IPS-11a (cell line): ENCODE results near the gene RGS9BP.
"Not testable (repeated sequence)": the region's sequence is repeated elsewhere in the genome, so short reads cannot be mapped to it uniquely, and the experiment has no call there.

Experiments
- H3K4me3 ChIP-seq: one replicate; pipeline ENCODE4 v1.5.1; 2013; ENCODE audit warnings: low read depth, low read length, control low read depth

Gene RGS9BP

DNA sequence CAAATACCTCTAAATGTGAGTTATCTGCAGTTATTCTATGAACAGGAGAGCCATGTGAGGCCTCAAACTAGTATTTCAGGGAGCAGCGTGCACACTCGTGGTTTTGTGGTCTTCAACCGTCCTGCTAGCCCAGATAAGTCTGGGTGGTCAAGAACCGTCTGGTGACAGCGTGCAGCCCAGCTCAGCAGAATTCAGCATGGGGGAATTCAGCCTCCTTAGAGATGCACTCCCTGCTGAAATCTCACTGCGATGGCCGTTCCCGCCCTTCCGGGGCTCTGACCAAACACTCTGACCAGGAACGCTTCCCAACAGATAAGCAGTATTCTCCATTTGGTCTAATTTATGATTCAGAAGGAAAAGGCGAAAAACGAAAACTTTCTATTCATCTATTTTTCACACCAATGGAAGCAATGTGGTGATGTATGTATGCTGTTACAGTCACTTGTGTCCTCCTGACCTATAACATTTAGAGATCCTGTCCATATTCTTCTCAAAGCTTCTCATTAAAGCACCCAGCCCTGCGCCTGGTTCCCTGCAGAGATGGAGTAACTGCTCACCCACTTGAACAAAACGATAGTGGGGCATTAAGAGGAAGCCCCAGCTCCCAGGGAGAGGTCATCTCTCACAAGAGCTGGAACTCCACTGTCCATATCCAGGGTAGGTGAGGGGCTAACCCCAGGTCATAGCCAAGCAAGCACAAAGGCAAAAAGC, 3.6 kb upstream of the RGS9BP start:
- no peak overlapping the region for H3K4me3 ChIP-seq

DNA sequence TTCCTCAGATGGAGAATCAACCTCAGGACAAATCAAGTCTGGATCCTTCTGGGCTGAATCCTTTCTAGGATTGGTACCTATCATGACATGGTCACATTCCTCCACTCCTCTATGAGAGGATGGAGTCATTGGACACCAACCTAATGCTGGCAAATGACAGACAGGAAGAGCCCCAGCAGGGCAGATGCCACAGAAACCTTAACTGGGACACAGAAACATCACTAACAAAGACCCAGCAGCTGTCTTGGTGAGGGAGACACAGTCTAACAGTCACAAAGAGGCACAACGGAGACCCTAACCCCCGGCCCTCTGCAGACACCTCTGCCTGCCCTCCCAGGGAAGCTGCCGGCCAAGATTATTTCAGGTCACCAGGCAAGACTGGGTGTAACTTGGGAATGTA, 2.8 kb upstream of the RGS9BP start:
- H3K4me3 ChIP-seq = no peak overlapping the region

DNA sequence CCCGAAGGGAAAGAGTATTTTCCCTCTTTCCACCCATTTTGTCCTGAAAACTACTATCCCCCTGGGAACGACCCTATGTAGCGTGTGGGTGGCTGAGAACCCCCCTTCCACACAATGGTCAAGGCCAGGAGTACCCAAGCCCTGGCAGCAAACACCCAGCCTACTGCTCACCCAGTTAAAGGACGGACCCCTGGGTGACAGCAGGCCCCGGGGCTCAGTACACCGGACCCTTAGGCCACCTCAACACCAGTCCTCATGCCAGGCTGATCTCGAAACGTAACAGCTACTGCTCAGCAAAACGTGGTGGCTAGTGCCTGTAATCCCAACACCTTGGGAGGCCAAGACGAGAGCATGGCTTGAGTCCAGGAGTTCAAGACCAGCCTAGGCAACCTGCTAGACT, 2.1 kb upstream of the RGS9BP start:
- H3K4me3 ChIP-seq = no peak overlapping the region

DNA sequence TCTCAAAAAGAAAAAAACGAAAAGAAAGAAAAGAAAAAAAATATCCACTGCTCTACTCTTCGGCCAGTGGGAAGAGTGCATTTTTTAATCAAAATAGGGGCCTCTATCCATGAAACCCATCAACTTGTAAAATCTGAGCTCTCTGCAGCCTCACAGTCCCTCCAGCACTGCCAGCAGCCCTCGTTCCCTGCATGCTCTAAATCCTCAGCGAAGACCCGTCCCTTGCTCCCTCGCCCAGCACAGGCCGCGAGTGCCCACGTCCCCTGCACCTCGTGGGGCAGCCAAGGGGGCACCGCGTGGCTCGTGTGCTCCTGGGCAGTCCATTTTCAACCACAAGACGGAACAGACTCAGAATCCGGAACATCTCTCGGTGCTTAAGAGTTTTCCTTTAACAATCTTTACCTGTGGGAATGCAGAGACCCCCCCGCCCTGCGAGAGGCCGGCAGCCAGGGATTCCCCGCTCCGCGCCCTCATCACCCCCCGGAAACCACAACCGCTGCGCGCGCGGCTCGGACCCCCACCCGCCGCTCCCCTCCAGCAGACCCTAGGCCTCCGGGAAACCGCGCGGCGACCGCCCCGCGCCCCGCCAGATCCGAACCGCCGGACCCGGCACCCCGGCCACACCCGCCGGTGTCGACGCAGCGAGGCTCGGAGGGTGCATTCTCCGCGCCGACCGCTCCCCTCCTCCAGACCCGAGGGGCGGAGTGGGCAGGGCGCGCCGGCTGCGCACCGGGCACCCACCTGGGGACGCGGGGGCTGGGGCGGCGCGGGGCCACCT, 1.3 kb upstream of the RGS9BP start:
- H3K4me3 ChIP-seq = peak overlapping the region; percentile 76

DNA sequence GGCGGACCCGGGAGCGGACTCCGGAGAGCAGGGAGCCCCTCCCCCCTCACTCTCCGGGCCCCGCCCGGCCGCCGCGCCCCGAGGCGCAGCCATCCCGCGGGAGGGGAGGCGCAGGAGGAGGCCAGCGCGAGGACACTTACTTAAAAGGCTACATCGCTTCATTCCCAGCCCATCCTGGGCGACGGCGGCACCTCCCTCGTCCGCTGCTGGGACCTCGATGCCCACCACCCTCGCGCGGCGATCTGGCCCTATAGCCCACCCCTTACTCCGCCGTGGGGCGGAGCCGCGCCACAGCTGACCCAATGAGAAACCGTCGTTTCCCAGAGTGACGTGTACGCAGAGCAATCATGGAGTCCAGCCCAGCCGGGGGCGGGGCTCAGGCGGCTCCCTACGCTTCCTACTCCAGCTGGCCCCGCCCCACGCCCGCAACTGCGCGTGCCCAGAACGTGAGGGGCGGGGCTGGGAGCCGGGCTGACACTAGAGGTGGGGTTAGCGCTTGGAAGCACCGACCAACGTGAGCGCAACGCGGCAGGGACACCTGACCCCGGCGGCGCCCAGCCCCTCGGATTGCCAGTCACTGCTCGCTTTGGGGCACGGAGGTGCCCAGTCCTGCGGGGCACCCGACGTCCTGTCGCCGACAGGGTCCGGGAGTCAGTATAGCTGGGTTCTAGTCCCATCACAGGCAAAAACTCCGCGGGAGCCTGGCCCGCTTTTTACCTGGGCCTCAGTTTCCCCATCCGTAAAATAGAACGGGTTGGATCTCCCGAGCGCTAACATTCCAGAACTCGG, 523 bp upstream of the RGS9BP start, which contains the start of gene ANKRD27:
Gene ANKRD27, minus strand, starts transcription at position 250 of the 789 bp plus-strand sequence. CDS start 16,165 bp downstream, outside the sequence.
- H3K4me3 ChIP-seq = peak within 1 kb of the TSS; percentile 76

DNA sequence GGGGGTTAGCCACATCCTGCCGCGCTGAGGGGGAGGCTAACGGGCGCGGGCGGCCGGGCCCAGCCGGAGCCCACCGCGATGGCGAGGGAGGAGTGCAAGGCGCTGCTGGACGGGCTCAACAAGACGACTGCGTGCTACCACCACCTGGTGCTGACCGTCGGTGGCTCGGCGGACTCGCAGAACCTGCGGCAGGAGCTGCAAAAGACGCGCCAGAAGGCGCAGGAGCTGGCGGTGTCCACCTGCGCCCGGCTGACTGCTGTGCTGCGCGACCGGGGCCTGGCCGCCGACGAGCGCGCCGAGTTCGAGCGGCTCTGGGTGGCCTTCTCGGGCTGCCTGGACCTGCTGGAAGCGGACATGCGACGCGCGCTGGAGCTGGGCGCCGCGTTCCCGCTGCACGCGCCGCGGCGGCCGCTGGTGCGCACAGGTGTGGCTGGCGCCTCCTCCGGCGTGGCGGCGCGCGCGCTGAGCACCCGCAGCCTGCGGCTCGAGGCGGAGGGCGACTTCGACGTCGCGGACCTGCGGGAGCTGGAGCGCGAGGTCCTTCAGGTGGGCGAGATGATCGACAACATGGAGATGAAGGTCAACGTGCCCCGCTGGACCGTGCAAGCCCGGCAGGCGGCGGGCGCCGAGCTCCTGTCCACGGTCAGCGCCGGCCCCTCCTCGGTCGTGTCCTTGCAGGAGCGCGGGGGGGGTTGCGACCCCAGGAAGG, 692 bp downstream of the RGS9BP start:
- H3K4me3 ChIP-seq = peak overlapping the region; percentile 20

DNA sequence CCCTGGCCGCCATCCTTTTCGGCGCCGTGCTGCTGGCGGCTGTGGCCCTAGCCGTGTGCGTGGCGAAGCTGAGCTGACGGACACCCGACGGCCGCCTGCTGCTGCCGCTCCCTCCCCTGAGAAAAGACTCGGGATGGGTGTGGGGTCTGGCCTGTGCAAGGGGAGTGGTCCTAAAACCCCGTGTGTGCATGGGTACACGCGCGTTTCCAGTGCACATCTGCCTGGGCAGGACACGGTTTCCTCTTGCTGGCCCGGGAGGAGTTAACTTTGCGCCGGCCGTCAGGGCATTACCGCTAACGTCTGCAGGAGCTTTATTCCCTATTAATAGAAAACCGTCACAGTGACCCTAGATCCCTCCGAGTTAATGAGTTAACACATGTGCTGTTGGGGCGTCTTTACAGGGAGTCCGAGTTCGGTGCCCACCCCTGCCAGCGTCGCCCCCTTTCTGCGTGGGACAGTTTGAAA, 1.3 kb downstream of the RGS9BP start:
- H3K4me3 ChIP-seq = no peak overlapping the region

DNA sequence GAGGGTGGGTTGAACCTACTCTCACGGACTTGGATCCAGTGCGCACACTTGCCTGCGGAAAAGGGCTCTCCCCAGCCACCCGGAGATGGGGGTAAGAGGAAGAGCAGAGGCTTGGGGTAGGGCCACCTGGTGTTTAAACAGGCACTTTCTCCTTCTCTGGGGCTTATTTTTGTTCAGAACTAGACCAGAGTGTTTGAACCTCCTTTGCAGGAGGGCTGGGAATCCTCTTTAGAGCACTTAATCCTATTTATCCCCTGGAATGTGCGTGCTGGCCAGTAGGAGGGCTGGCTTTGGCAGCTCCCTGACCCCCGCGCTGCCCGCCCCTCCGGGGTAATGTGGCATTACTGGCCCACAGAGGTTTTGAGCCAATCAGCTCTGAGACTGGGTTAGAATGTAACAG, 2.0 kb downstream of the RGS9BP start:
- no peak overlapping the region for H3K4me3 ChIP-seq

DNA sequence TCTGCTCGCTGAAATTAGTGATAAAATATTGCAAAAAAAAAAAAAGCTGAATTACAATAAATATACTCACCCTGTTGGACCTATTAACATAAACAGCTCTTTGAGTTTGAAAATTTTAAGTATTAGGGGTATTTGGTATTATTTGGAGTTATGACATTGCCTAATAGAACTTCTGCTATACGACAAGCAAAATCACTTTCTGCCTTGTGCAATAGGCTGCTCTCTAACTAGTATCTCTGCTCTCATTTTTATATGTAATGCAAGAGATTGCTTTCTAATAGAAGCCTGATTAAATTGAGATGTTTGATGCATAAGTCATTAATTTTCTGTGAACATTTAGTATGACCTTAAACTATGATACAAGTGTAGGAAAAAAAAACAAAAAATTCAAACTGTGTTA, 5.3 kb downstream of the RGS9BP start:
- no peak overlapping the region for H3K4me3 ChIP-seq

DNA sequence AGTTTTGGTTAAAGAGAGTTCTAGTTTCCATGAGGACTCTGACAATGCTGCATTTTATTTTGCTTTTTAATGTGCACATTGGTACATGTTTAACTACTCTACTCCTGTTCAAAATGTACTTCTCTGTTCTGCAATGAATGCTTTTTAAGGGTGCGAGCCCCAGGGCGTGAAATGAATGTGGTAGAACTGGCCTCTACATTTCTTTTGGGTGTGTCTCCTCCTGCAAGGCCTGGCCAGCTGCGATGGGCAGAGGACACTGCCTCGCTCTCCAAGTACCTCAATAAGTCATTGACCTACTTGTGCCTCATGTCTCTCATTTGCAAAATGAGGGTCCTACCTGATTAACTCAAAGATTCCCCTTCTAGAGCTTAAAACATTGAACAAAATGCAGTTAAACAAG, 6.7 kb downstream of the RGS9BP start:
- H3K4me3 ChIP-seq = no peak overlapping the region

DNA sequence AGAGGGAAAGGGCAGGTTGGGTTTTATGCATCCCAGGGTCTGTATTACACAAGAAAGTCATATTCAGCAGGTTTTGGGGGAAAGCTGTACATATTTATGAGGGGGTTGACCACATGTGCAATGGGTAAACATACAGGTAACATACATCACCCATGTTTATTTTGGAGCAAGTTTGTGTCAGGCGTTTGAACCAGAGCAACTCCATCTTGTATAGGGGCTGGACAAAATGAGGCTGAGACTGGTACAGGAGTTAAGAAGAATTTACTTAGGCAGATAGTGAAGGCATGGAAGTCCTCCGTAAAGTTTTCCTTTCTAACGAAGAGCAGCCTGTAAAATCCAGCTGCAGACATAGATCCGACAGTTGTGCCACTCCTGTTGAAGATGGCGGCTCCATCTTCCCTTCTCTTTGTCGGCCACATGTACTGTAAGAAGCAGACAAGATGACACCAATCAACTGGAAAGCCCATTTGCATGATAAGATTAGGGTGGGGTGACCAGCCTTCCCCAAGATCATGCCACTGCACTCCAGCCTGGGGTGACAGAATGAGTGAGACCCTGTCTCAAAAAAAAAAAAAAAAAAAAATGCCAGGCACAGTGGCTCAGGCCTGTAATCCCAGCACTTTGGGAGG, 11.3 kb downstream of the RGS9BP start:
- H3K4me3 ChIP-seq = no peak overlapping the region

DNA sequence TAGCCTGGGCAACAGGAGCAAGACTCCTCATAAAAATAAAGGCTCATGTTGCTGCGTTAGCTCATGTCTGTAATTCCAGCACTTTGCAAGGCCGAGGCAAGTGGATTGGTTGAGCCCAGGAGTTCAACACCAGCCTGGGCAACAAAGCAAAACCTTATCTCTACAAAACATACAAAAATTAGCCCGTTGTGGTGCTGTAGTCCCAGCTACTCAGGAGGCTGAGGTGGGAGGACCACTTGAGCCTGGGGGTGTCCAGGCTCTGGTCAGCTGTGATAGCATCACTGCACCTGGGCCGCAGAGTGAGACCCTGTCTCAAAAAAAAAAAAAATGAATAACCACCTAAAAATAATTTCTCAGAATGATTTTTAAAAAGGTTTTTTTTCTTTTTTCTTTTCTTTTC, 12.0 kb downstream of the RGS9BP start:
- H3K4me3 ChIP-seq = no peak overlapping the region

DNA sequence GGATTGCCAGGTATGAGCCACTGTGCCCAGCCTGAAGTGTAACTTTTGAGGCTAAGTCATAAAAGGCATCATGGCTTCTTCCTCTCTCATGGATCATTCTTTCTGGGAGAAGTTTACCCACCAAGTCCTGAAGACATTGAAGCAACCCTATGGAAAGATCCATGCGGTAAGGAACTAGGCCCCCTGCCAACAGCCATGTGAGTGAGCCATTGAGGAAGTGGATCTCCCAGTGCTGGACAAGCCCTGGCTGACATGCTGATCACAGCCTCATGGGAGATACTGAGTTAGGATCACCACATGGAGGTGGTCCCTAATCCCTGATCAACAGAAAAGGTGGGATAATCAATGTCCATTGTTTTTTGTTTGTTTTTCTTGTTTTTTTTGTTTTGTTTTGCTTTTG, 12.7 kb downstream of the RGS9BP start:
- H3K4me3 ChIP-seq = no peak overlapping the region

DNA sequence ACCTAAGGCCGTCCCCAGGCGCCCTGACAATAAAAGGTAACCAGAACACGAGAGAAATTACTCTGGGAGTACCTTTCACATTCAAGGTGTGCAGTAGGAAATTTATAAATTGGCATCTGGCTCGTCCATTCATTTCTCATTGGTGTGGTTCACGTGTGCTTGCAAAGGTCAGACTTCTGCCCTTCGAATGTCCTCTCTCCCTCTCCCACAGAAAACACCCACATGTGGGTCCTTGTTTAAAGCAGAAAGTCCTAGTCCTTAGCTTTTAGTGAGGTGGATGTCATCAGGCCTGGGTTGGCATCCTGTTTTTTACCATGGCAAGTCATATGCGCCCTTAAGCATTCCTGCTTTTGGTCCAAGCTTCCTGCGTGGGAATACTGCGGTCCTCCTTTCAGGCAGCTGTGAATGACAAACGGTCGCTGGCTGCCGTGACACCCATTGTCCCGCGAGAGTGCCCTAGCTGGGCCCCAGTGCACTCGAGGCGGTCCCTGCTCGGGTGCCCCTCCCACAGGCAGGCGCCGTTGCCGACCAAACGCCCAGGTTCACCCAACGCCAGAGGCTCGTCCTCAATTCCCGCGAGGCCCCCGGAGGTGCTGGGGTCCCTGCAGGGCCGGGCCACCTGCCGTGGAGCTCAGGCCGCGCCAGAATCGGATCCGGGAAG, 15.8 kb downstream of the RGS9BP start, which contains the start of gene NUDT19:
Gene NUDT19, plus strand, starts transcription at position 531 of the 661 bp plus-strand sequence. CDS start 140 bp downstream, outside the sequence.
- H3K4me3 ChIP-seq = peak within 1 kb of the TSS; percentile 37

DNA sequence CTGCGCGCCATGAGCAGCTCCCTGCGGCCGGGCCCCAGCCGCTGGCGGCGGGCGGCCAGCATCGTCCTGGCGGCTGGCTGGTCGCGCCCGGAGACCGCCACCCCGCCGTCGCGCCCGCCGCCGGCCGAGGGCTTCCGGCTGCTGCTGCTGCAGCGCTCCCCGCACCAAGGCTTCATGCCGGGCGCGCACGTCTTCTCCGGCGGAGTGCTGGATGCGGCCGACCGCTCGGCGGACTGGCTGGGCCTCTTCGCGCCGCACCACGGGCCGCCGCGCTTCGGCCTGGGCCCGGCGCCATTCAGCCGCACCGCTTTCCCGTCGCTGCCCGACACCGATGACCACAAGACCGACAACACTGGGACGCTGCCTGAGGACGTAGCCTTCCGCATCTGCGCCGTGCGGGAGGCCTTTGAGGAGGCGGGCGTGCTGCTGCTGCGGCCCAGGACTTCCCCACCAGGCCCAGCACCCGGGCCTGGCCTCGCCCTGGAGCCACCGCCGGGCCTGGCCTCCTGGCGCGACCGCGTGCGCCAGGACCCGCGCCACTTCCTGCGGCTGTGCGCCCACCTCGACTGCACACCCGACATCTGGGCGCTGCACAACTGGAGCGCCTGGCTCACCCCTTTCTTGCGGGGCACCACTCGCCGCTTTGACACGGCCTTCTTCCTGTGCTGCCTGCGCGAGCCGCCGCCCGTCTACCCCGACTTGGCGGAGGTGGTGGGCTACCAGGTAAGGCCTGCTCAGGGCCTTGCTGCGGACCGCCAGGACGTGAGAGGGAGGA, 16.5 kb downstream of the RGS9BP start:
- peak overlapping the region; percentile 37 for H3K4me3 ChIP-seq

DNA sequence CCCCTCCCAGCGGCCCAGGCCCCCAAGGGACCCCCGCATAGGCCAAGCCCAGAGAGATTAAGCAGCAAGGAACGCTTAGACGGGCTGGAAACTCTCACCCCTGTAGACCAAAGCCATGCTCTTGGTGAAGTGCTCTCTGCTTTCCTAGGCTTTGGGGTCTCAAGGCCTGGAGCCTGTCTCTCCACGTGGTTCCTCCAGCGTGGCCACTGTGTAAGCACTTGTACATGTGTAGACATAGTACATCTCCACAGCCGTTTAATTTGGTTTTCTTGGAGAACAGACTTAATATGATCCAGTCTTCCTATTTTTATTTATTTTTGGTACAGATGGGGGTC, 17.0 kb downstream of the RGS9BP start:
- H3K4me3 ChIP-seq = no peak overlapping the region

DNA sequence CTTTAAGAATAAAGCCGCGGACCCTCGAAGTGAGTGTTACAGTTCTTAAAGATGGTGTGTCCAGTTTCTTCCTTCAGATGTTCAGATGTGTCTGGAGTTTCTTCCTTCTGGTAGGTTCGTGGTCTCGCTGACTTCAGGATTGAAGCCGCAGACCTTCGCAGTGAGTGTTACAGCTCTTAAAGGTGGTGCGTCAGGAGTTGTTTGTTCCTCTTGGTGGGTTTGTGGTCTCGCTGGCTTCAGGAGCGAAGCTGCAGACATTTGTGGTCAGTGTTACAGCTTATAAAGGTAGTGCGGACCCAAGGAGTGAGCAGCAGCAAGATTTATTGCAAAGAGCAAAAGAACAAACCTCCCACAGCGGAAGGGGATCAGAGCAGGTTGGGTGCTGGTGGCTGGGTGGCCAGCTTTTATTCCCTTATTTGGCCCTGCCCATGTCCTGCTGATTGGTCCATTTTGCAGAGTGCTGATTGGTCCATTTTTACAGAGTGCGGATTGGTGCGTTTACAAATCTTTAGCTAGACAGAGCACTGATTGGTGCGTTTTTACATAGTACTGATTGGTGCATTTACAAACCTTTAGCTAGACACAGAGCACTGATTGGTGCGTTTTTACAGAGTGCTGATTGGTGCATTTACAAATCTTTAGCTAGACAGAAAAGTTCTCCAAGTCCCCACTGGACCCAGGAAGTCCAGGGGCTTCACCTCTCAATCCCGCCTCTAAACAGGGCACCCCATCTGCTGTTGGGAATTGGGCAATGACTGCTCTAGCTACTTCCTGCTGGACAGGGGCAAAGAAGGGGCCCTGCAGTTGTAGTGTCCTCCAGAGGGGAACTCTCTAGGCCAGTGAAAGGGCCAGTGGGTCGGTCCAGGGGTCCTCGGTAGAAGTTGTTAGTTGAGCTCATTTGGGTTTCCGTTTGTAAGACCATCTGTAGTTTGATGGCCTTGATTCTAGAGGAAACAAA, 17.8 kb downstream of the RGS9BP start:
- H3K4me3 ChIP-seq = not testable (repeated sequence)

DNA sequence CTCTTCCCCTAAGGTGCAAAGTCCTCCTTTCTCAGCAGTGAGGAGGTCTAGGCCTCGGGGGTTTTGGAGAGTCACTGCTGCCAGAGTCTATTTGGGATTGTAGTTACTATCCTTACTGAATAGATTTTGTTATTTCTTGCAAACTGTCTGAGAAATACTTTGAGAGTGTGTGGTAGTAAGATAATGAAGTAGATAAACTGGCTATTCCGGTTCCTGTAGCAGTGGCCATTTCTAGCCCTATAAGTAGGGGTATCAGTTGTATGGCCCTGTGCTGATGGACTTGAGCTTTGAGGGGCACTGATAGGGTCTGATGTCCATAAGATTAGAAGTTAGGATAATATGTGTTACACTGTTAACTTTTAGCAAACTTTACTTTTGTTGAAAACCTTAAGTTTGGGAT, 18.7 kb downstream of the RGS9BP start:
- H3K4me3 ChIP-seq = not testable (repeated sequence)
